Measurements from ENCODE around the gene RNF187. TPM values are rescaled to one million over a fixed set of nuclear protein-coding genes. Genes with fewer than 3 reads are reported as not detected.
A peak's percentile ranks its signal among the peaks of the same experiment; 100 is the strongest.
"Not testable (repeated sequence)": the region's sequence is repeated elsewhere in the genome, so short reads cannot be mapped to it uniquely, and the experiment has no call there.

Gene RNF187
- total RNA-seq, 1 donor from 2014 or later = 81.7 TPM

- intact Hi-C loops (cut with DNase I) = no loop called here
- peak; percentile 95 for ATAC-seq (ENCODE audit: poor library complexity)
- peak; percentile 89 for DNase-seq
Observed at GRCh38 chr1:228457396-228458176, 29.6 kb upstream of the RNF187 start.

- ATAC-seq (ENCODE audit: poor library complexity) (peak; percentile 40), DNase-seq (peak; percentile 79)
- intact Hi-C loops (cut with DNase I) = no loop called here
Observed at GRCh38 chr1:228459091-228459993, 27.8 kb upstream of the RNF187 start.

GRCh38 chr1:228460821-228461220 is 26.4 kb upstream of the RNF187 start:
- intact Hi-C loops (cut with DNase I) = no loop called here
- DNase-seq (no peak), ATAC-seq (ENCODE audit: poor library complexity) (no peak)

GRCh38 chr1:228462560-228462959 is 24.6 kb upstream of the RNF187 start:
- no peak for ATAC-seq (ENCODE audit: poor library complexity)

GRCh38 chr1:228463009-228463558 is 24.1 kb upstream of the RNF187 start:
- no peak for DNase-seq
- no peak for ATAC-seq (ENCODE audit: poor library complexity)
- intact Hi-C loops (cut with DNase I) = no loop called here

More at GRCh38 chr1:228462560-228462959, 24.6 kb upstream of the RNF187 start:
- DNase-seq = no peak
- intact Hi-C loops (cut with DNase I) = no loop called here

- ATAC-seq (ENCODE audit: poor library complexity) = peak; percentile 6
- DNase-seq = peak; percentile 59
- intact Hi-C loops (cut with DNase I) = no loop called here
Observed at GRCh38 chr1:228463559-228464455, 23.4 kb upstream of the RNF187 start.

GRCh38 chr1:228464487-228464983 is 22.6 kb upstream of the RNF187 start:
- ATAC-seq (ENCODE audit: poor library complexity) = peak; percentile 85
- peak; percentile 75 for DNase-seq
- intact Hi-C loops (cut with DNase I) = no loop called here

- ATAC-seq (ENCODE audit: poor library complexity) = no peak
Observed at GRCh38 chr1:228465141-228465540, 22.0 kb upstream of the RNF187 start.

GRCh38 chr1:228465571-228466146 is 21.5 kb upstream of the RNF187 start:
- ATAC-seq (ENCODE audit: poor library complexity) (no peak), DNase-seq (no peak)

More at GRCh38 chr1:228465141-228465540, 22.0 kb upstream of the RNF187 start:
- no peak for DNase-seq
- intact Hi-C loops (cut with DNase I) = no loop called here

GRCh38 chr1:228468188-228468587 is 19.0 kb upstream of the RNF187 start:
- intact Hi-C loops (cut with DNase I); ATAC-seq (ENCODE audit: poor library complexity); DNase-seq: not testable (repeated sequence)

More at GRCh38 chr1:228465571-228466146, 21.5 kb upstream of the RNF187 start:
- intact Hi-C loops (cut with DNase I) = no loop called here

GRCh38 chr1:228469413-228470162 is 17.6 kb upstream of the RNF187 start:
- DNase-seq = no peak
- intact Hi-C loops (cut with DNase I) = no loop called here
- no peak for ATAC-seq (ENCODE audit: poor library complexity)

GRCh38 chr1:228471154-228471761 is 15.9 kb upstream of the RNF187 start:
- DNase-seq (no peak), ATAC-seq (ENCODE audit: poor library complexity) (no peak)
- intact Hi-C loops (cut with DNase I) = no loop called here

- DNase-seq (no peak), ATAC-seq (ENCODE audit: poor library complexity) (no peak)
- intact Hi-C loops (cut with DNase I) = no loop called here
Observed at GRCh38 chr1:228471762-228472398, 15.3 kb upstream of the RNF187 start.

GRCh38 chr1:228472655-228473054 is 14.5 kb upstream of the RNF187 start:
- no peak for DNase-seq
- ATAC-seq (ENCODE audit: poor library complexity) = no peak
- intact Hi-C loops (cut with DNase I) = no loop called here

- ATAC-seq (ENCODE audit: poor library complexity) (no peak), DNase-seq (no peak)
- intact Hi-C loops (cut with DNase I) = no loop called here
Observed at GRCh38 chr1:228474507-228474906, 12.7 kb upstream of the RNF187 start.

- no peak for ATAC-seq (ENCODE audit: poor library complexity)
- no peak for DNase-seq
- intact Hi-C loops (cut with DNase I) = no loop called here
Observed at GRCh38 chr1:228475812-228476211, 11.4 kb upstream of the RNF187 start.
